ENCODE results near the gene IMMP2L. TPM values are rescaled to one million over a fixed set of nuclear protein-coding genes. Genes with fewer than 3 reads are reported as not detected.
"Not testable (repeated sequence)": the region's sequence is repeated elsewhere in the genome, so short reads cannot be mapped to it uniquely, and the experiment has no call there.

Gene IMMP2L
- total RNA-seq, 4 donors from 2014 or later, result 23.8 to 30.0 (median 27.7) TPM

DNA sequence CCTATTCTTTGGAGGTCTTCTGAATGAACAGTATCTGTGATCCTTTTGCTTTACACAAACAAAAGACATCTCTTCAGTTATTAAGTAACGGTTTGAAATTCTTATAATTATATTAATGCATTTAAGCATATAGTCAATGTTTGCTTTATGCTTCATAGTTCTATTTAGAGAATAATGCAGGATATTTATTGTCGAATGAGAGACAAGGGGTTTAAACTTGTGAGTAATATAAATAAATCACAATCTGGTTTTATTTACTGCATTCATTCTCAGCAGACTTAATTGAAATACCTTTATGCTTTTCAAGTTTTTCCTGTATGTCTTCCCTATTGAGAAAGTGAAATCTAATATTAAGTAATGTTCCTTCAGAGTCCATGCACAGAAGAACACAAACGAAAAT is 620.9 kb downstream of the IMMP2L start:
- Histone ChIP-seq H3K36me3 (no peaks in the 10 kb centered on the region), H3K27ac (no peak overlapping the region), H3K4me3 (replicated peaks in 1 of 3) (no peak overlapping the region), H3K27me3 (no peaks in the 10 kb centered on the region), H3K9me3 (no peaks in the 10 kb centered on the region), H3K4me1 (no peaks in the 10 kb centered on the region)
- intact Hi-C loops (cut with DNase I), result no loop called here
- no peak for DNase-seq
- TF ChIP-seq POLR2A (IDR thresholded peaks at IDR 0.05), result no peak
- TF ChIP-seq, protein P1, sequence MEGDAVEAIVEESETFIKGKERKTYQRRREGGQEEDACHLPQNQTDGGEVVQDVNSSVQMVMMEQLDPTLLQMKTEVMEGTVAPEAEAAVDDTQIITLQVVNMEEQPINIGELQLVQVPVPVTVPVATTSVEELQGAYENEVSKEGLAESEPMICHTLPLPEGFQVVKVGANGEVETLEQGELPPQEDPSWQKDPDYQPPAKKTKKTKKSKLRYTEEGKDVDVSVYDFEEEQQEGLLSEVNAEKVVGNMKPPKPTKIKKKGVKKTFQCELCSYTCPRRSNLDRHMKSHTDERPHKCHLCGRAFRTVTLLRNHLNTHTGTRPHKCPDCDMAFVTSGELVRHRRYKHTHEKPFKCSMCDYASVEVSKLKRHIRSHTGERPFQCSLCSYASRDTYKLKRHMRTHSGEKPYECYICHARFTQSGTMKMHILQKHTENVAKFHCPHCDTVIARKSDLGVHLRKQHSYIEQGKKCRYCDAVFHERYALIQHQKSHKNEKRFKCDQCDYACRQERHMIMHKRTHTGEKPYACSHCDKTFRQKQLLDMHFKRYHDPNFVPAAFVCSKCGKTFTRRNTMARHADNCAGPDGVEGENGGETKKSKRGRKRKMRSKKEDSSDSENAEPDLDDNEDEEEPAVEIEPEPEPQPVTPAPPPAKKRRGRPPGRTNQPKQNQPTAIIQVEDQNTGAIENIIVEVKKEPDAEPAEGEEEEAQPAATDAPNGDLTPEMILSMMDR (IDR thresholded peaks at IDR 0.05), result no peak
- WGBS, 2 donors, result 94 to 95% methylated on average over 3 of the region's 3 CpGs

DNA sequence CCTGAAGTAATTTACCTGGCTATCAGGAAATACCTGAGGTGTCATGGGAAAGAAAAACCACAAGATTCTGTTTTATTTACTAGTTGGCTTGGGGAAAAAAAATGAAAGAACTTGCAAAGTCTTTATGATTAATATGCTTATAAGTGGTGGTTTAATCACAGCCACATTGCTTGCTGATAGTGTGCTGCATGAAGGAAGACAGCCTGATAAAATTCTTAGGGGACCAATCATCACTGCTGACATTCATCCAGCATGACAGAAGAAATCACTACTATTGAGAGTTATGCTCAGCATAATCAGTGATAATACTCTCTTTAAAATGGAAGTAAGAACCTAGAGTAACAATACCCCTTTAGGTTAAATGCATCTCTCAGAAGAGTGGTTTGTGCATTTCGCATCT is 621.5 kb downstream of the IMMP2L start:
- 97 to 100% methylated on average over 1 of the region's 1 CpG for WGBS, 2 donors
- DNase-seq, result no peak

DNA sequence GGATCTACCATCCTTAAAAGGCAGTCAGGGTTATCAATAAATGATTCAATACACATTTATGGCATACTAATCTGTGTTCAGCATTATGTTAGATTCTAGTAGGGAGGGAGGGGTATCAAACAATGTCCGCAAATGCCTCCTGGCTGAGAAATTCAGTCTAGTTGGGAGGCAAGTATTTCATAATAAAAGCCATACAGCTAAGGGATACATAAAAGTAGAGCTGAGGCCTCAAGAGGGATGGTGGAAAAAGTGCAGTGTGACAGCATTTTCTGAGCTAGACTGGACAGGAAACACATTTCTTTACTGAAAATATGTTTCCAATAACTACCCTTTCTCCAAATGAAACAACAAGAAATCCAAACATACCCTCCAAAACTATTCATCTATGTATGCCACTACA is 624.1 kb downstream of the IMMP2L start:
- H3K4me3 ChIP-seq (replicated peaks in 1 of 3), result no peak overlapping the region
- H3K27ac ChIP-seq, result no peak overlapping the region
- WGBS, 2 donors, result 85 to 92% methylated on average over 1 of the region's 1 CpG
- no peaks in the 10 kb centered on the region for H3K4me1 ChIP-seq
- no peaks in the 10 kb centered on the region for H3K9me3 ChIP-seq
- TF ChIP-seq, protein P1 (IDR thresholded peaks at IDR 0.05), result no peak
- TF ChIP-seq POLR2A (IDR thresholded peaks at IDR 0.05), result no peak
- H3K27me3 ChIP-seq, result no peaks in the 10 kb centered on the region
- no peaks in the 10 kb centered on the region for H3K36me3 ChIP-seq
- DNase-seq, result no peak
- intact Hi-C loops (cut with DNase I), result no loop called here

More for the DNA sequence above, 621.5 kb downstream of the IMMP2L start:
- Histone ChIP-seq H3K9me3 (no peaks in the 10 kb centered on the region), H3K27ac (no peak overlapping the region), H3K4me1 (no peaks in the 10 kb centered on the region), H3K27me3 (no peaks in the 10 kb centered on the region), H3K36me3 (no peaks in the 10 kb centered on the region), H3K4me3 (replicated peaks in 1 of 3) (no peak overlapping the region)
- intact Hi-C loops (cut with DNase I), result no loop called here
- TF ChIP-seq POLR2A (IDR thresholded peaks at IDR 0.05), result no peak
- TF ChIP-seq, protein P1 (IDR thresholded peaks at IDR 0.05), result no peak

DNA sequence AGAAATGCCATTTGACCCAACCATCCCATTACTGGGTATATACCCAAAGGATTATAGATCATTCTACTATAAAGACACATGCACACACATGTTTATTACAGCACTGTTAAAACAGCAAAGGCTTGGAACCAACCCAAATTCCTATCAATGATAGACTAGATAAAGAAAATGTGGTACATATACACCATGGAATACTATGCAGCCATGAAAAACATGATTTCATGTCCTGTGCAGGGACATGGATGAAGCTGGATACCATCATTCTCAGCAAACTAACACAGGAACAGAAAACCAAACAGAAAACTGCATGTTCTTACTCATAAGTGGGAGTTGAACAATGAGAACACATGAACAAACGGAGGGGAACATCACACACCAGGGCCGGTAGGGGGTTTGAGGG is 625.6 kb downstream of the IMMP2L start:
- H3K27ac ChIP-seq; intact Hi-C loops (cut with DNase I); DNase-seq; H3K4me3 ChIP-seq (replicated peaks in 1 of 3); H3K9me3 ChIP-seq; H3K27me3 ChIP-seq; H3K36me3 ChIP-seq; H3K4me1 ChIP-seq: not testable (repeated sequence)
- 97% methylated on average over 2 of the region's 2 CpGs for WGBS, 2 donors

DNA sequence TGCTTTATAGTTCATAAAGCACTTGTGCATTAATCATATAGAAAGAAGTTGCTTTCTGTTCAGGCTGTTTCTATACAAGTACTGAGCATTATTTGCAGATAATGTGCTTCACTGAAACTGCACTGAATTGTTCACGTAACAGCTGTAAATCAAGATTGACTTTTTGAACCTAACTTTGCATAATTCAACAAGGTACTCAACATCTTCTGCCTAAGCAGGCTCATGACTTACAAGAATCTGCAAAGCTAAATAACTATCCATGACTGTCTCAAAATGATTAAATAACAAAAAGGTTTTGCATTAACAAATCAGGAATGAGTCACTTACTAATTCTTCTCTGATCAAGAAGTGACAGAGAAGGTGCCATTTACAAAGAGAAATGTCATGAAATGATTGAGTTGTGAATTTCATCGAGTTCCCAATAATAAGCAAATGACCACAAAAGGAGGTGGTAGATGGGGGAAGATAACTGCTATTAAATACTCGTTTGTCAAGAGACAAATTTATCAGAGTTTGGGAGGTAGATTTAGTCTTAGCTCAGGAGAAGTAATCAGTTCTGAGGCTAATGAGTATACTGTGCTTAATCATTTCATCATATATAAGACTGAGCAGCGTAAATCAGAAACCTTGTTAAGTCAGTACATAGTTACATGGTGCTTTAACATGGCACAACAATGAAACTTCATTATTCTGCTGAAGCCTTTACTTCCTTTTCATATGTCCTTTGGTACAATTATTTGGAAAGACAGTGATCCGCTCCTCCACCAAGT is 632.6 kb downstream of the IMMP2L start:
- H3K9me3 ChIP-seq, result no peaks in the 10 kb centered on the region
- H3K4me3 ChIP-seq (replicated peaks in 1 of 3), result no peak overlapping the region
- no peak for DNase-seq
- no peak overlapping the region for H3K27ac ChIP-seq
- intact Hi-C loops (cut with DNase I), result no loop called here
- TF ChIP-seq, protein P1 (IDR thresholded peaks at IDR 0.05), result no peak
- no peak for TF ChIP-seq POLR2A (IDR thresholded peaks at IDR 0.05)
- H3K4me1 ChIP-seq, result no peaks in the 10 kb centered on the region
- 90 to 92% methylated on average over 5 of the region's 5 CpGs for WGBS, 2 donors
- H3K36me3 ChIP-seq, result no peaks in the 10 kb centered on the region
- H3K27me3 ChIP-seq, result no peaks in the 10 kb centered on the region

Data from thyroid gland (tissue), 4 donors.